Heart left ventricle (tissue), 16 donors: ENCODE results near the gene SRSF6. TPM values are rescaled to one million over a fixed set of nuclear protein-coding genes. Genes with fewer than 3 reads are reported as not detected.
"Not testable (repeated sequence)": the region's sequence is repeated elsewhere in the genome, so short reads cannot be mapped to it uniquely, and the experiment has no call there.

Experiments used
- ATAC-seq, 4 donors: fragments of 200-7000 bp; cut with Tn5 transposase; one replicate each; pipeline ENCODE4 v1.9.1; 2020 to 2022; ENCODE audit warnings: moderate library complexity in 4 of 4, mild to moderate bottlenecking in 3 of 4, moderate number of reproducible peaks in 1 of 4
- DNase-seq, 5 donors: peaks; one replicate each; pipeline ENCODE4 v3.0.0-alpha.2; 2020
- H3K27ac ChIP-seq, 12 donors: fragments of 200-600 bp; sonication (generic) in 4 of 12; one replicate each; pipeline versions ENCODE4 v1.5.0 to v1.8.0; 2016 to 2022; ENCODE audit warnings: mild to moderate bottlenecking in 2 of 12
- H3K27me3 ChIP-seq, 9 donors: fragments of 200-600 bp; sonication (generic) in 2 of 9; one replicate each; pipeline versions ENCODE4 v1.5.1 to v1.8.0; 2016 to 2022; ENCODE audit warnings: mild to moderate bottlenecking in 3 of 9
- H3K36me3 ChIP-seq, 9 donors: fragments of 200-600 bp; sonication (generic) in 2 of 9; one replicate each; pipeline versions ENCODE4 v1.5.0 to v1.8.0; 2018 to 2022; ENCODE audit warnings: mild to moderate bottlenecking in 2 of 9
- H3K4me1 ChIP-seq, 12 donors: fragments of 200-600 bp; sonication (generic) in 4 of 12; one replicate each; pipeline versions ENCODE4 v1.5.0 to v1.8.0; 2016 to 2022; ENCODE audit warnings: mild to moderate bottlenecking in 3 of 12
- H3K4me3 ChIP-seq, 12 donors: fragments of 200-600 bp; sonication (generic) in 4 of 12; one replicate each; pipeline versions ENCODE4 v1.5.0 to v1.8.0; 2017 to 2022; ENCODE audit warnings: mild to moderate bottlenecking in 9 of 12, moderate library complexity in 4 of 12
- H3K9me3 ChIP-seq, 12 donors: fragments of 200-600 bp; sonication (generic) in 4 of 12; one replicate each; pipeline versions ENCODE4 v1.5.0 to v1.8.0; 2016 to 2022; ENCODE audit warnings: mild to moderate bottlenecking in 1 of 12
- POLR2A ChIP-seq, 2 donors: fragments of 450-650 bp; IDR thresholded peaks; one replicate each; pipeline ENCODE4 v1.6.1; 2017; ENCODE audit warnings: antibody characterized with exemption in 2 of 2, mild to moderate bottlenecking in 2 of 2, moderate library complexity in 2 of 2
- WGBS, 4 donors: extraction: QIAGEN DNeasy Blood & Tissue Kit in 2 of 4; methylation state at CpG; one replicate each; pipeline versions ENCODE4 v1.1.5 to v1.1.7; 2013 to 2018; 5-methylcytosine and 5-hydroxymethylcytosine counted together
- intact Hi-C, 10 donors: fragments of 100-400 bp; cut with DNase I; formaldehyde crosslinking; loops; one replicate each; pipeline versions ENCODE4 v1.11.1 to v1.14.2; 2022
- polyA plus RNA-seq, 2 donors: library from polyadenylated mRNA; stranded (reverse); fragments of 200-250 nt; gene quantifications; one replicate each; pipeline ENCODE4 v1.2.3, GENCODE V29; 2013
- total RNA-seq, 9 donors: library from RNA; depleted of rRNA in 2 of 9; stranded (reverse); fragments of >200 nt in 2 of 9; fragmentation: NEBNext Ultra II Directional in 3 of 9; extraction: Animal tissue kit (Norgen Biotek cat#: 25700) in 3 of 9; gene quantifications; one replicate each; pipeline versions ENCODE4 v1.1.0 to v1.2.4, GENCODE V29; 2016 to 2023
- TF ChIP-seq, protein P1 (sequence below), 12 donors: fragments of 200-600 bp; sonication (generic) in 4 of 12; IDR thresholded peaks; one replicate each; pipeline versions ENCODE4 v1.5.0 to v1.8.0; 2018 to 2022; ENCODE audit warnings: antibody characterized with exemption in 12 of 12, mild to moderate bottlenecking in 5 of 12
- donor health status: ischemic (EF 13 %, LVEDD 7.1; RV severe dilation, severe dysfunction).
- donor health status: healthy with polysubstance abuse.
- donor health status: DM: no; HTN: yes; CAD: no.
- donor health status: DM: no; HTN: no; CAD: no.
- donor health status: ischemic (EF 25% LVEDD 6.9; RV normal size, moderate dysfunction).
- donor health status: ischemic (EF 25% LVEDD 5.7; RV mildly dilated, moderate dysfunction).
- donor health status: healthy.
- donor health status: DM: yes; HTN: yes; CAD: no.
- donor health status: ischemic (EF 35%, LVEDD 5.7; RV mildly dilated, moderate dysfunction).
- donor health status: nonischemic (EF 11% LVEDD 7.7; RV severe dilation, severe dysfunction).
- donor health status: DM: yes; HTN: yes; CAD: no.
- donor health status: PGD.
- donor health status: ischemic (EF 29% LVEDD 5.4; RV normal size, mild dysfunction).
- donor health status: nonischemic (EF 23%, LVEDD 6.1; RV moderate dilation, normal function).

The SRSF6 gene
- total and polyA plus RNA-seq, 11 donors: 21.0 to 69.7 (median 44.8) TPM

- H3K27me3 ChIP-seq: peaks cover 0 to 13% (median 3%) of the 10 kb centered on the region in 9 donors
- 44 to 51% (median 50%) methylated on average over 5 of the region's 5 CpGs for WGBS, 4 donors
- TF ChIP-seq, protein P1, sequence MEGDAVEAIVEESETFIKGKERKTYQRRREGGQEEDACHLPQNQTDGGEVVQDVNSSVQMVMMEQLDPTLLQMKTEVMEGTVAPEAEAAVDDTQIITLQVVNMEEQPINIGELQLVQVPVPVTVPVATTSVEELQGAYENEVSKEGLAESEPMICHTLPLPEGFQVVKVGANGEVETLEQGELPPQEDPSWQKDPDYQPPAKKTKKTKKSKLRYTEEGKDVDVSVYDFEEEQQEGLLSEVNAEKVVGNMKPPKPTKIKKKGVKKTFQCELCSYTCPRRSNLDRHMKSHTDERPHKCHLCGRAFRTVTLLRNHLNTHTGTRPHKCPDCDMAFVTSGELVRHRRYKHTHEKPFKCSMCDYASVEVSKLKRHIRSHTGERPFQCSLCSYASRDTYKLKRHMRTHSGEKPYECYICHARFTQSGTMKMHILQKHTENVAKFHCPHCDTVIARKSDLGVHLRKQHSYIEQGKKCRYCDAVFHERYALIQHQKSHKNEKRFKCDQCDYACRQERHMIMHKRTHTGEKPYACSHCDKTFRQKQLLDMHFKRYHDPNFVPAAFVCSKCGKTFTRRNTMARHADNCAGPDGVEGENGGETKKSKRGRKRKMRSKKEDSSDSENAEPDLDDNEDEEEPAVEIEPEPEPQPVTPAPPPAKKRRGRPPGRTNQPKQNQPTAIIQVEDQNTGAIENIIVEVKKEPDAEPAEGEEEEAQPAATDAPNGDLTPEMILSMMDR (IDR thresholded peaks at IDR 0.05): no peak
- TF ChIP-seq POLR2A (IDR thresholded peaks at IDR 0.05): no peak
Measured at GRCh38 chr20:43442282-43442880, 15.3 kb upstream of the SRSF6 start.

DNA sequence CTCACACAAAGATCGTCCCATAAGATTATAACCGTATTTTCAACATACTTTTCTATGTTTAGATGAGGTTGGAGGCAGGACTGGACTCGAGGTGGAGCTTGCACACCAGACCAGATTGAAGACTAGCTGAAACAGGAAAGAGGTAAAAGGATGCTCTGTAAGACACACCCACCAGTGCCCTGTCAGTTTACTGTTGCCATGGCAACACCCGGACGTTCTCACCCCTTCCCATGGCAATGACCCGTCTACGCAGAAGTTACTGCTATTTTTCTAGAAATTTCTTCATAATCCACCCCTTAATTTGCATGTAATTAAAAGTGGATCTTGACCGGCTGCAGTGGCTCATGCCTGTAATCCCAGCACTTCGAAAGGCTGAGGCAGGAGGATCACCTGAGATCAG, 13.6 kb upstream of the SRSF6 start:
- H3K36me3 ChIP-seq: no peaks in the 10 kb centered on the region
- TF ChIP-seq POLR2A (IDR thresholded peaks at IDR 0.05): no peak
- TF ChIP-seq, protein P1 (IDR thresholded peaks at IDR 0.05): no peak
- H3K27ac ChIP-seq: no peak overlapping the region
- no peaks in the 10 kb centered on the region for H3K9me3 ChIP-seq
- no peak for ATAC-seq
- WGBS, 4 donors: 61 to 67% (median 66%) methylated on average over 9 of the region's 9 CpGs
- no peak overlapping the region for H3K4me3 ChIP-seq
- intact Hi-C loops: loop anchor here in 2 of 10 donors (10.0 kb wide), 1 partner anchor 641 kb away; no protein-coding TSS in a partner anchor
- peaks cover 0 to 13% (median 2%) of the 10 kb centered on the region in 9 donors for H3K27me3 ChIP-seq
- DNase-seq: no peak
- peaks cover 0 to 7% (median 0%) of the 10 kb centered on the region in 12 donors for H3K4me1 ChIP-seq

More at GRCh38 chr20:43442282-43442880, 15.3 kb upstream of the SRSF6 start:
- no peak for DNase-seq
- Histone ChIP-seq H3K4me1 (no peaks in the 10 kb centered on the region), H3K27ac (no peak overlapping the region), H3K36me3 (no peaks in the 10 kb centered on the region), H3K4me3 (no peak overlapping the region), H3K9me3 (no peaks in the 10 kb centered on the region)
- intact Hi-C loops: loop anchor here in 2 of 10 donors (10.0 kb wide), 1 partner anchor 642 kb away; no protein-coding TSS in a partner anchor
- ATAC-seq: no peak

- Histone ChIP-seq H3K27me3 (peaks cover 0 to 16% (median 2%) of the 10 kb centered on the region in 9 donors), H3K9me3 (no peaks in the 10 kb centered on the region), H3K4me3 (no peak overlapping the region), H3K4me1 (peaks cover 0 to 10% (median 0%) of the 10 kb centered on the region in 12 donors), H3K36me3 (no peaks in the 10 kb centered on the region), H3K27ac (no peak overlapping the region)
- 59 to 79% (median 66%) methylated on average over 4 to 6 of the region's 6 CpGs for WGBS, 4 donors
- intact Hi-C loops: loop anchor here in 4 of 10 donors (5.0 to 10.0 kb wide), 3 partner anchors 631 to 638 kb away; no protein-coding TSS in a partner anchor
- no peak for TF ChIP-seq POLR2A (IDR thresholded peaks at IDR 0.05)
- TF ChIP-seq, protein P1 (IDR thresholded peaks at IDR 0.05): no peak
- ATAC-seq (no peak), DNase-seq (no peak)
Measured at GRCh38 chr20:43446361-43446879, 11.3 kb upstream of the SRSF6 start.

GRCh38 chr20:43448431-43448747, 9.3 kb upstream of the SRSF6 start:
- 7 to 17% (median 12%) methylated on average over 4 of the region's 4 CpGs for WGBS, 4 donors

More at GRCh38 chr20:43448431-43448747, 9.3 kb upstream of the SRSF6 start:
- H3K36me3 ChIP-seq, DNase-seq, H3K27ac ChIP-seq, H3K4me1 ChIP-seq, H3K4me3 ChIP-seq, H3K9me3 ChIP-seq: not testable (repeated sequence)
- intact Hi-C loops: loop anchor here in 4 of 10 donors (5.0 to 10.0 kb wide), 3 partner anchors 629 to 636 kb away; no protein-coding TSS in a partner anchor
- ATAC-seq: peak in 1 of 4 donors; percentile 15
- H3K27me3 ChIP-seq: peaks cover 0 to 13% (median 2%) of the 10 kb centered on the region in 9 donors
